GM10248 (cell line): ENCODE results near the gene CCDC92B.

Source experiments
- CTCF ChIA-PET: fragments of 300-600 bp; sonication (Branson Sonifier 250); formaldehyde crosslinking; extraction: SDS; loops from one replicate; lab custom pipeline; 2021; ENCODE audit warnings: antibody characterized with exemption; lab: Yijun Ruan, JAX
- POLR2A ChIA-PET: fragments of 350-650 bp; sonication (Branson Sonifier 250); formaldehyde crosslinking; extraction: SDS; loops from one replicate; lab custom pipeline; 2020; ENCODE audit warnings: antibody characterized with exemption; lab: Yijun Ruan, JAX
- DNase-seq: peaks from one replicate; pipeline ENCODE4 v3.0.0; 2012; ENCODE audit errors: extremely low spot score
- TF ChIP-seq, protein P1 (sequence below): IDR thresholded peaks from 2 replicates; pipeline ENCODE4 v1.5.1; 2012; ENCODE audit warnings: mild to moderate bottlenecking, low read depth; ENCODE audit errors: extremely low read depth, missing control alignments, control extremely low read depth

CCDC92B gene

DNA sequence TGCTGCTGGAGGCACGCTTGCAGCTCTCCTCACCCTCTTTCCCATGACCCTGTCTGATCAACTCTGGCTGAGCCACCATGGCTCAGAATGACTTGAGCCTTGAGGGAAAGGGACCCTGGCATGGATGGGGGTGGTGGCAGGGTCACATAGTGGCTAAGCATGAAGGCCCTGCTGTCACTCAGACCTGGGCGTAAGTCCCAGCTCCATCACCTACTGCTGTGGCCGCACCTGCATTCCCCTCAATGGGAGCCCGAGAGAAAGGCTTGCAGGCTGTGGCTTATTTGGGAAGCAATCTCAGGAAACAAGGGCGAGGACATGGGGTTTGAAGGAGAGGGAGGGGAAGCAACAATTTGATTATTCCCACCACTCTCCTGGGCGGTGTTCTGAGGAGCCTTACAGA lies 29.0 kb upstream of the CCDC92B start:
- TF ChIP-seq, protein P1, sequence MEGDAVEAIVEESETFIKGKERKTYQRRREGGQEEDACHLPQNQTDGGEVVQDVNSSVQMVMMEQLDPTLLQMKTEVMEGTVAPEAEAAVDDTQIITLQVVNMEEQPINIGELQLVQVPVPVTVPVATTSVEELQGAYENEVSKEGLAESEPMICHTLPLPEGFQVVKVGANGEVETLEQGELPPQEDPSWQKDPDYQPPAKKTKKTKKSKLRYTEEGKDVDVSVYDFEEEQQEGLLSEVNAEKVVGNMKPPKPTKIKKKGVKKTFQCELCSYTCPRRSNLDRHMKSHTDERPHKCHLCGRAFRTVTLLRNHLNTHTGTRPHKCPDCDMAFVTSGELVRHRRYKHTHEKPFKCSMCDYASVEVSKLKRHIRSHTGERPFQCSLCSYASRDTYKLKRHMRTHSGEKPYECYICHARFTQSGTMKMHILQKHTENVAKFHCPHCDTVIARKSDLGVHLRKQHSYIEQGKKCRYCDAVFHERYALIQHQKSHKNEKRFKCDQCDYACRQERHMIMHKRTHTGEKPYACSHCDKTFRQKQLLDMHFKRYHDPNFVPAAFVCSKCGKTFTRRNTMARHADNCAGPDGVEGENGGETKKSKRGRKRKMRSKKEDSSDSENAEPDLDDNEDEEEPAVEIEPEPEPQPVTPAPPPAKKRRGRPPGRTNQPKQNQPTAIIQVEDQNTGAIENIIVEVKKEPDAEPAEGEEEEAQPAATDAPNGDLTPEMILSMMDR: no peak
- ChIA-PET CTCF (no interaction called here), POLR2A (no interaction called here)
- no peak for DNase-seq

DNA sequence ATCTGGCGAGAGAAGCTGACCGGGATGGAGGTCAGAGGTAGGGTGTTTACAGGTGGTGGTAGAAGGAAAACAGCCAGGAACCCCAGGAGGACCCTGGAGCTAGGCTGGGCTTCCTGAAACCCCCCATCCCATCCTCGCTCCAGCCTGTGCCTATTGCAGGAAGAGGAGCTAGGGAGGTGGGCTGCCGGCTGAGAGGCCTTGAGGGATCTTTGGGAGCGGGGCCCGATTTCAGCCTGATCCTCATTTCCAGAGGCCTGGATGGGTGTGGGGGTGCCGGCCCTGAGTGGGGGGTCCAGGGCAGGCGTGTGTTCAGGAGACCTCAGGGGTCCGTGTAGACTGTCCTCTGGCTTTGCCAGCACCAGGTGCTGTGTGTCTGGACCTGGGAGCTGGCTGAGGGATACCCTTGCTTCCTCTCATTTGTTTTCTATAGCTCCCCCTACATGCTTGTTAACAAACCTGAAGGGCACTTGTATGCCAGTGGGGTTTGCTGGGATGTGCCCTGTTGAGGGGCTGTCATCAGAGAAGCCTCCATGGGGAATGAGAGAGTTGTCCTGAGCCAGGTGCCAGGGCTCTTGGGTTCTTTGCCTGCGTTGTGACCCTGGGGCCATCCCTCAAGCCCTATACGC lies 27.9 kb upstream of the CCDC92B start:
- TF ChIP-seq, protein P1: no peak
- CTCF ChIA-PET: no interaction called here
- DNase-seq: no peak
- POLR2A ChIA-PET: no interaction called here

DNA sequence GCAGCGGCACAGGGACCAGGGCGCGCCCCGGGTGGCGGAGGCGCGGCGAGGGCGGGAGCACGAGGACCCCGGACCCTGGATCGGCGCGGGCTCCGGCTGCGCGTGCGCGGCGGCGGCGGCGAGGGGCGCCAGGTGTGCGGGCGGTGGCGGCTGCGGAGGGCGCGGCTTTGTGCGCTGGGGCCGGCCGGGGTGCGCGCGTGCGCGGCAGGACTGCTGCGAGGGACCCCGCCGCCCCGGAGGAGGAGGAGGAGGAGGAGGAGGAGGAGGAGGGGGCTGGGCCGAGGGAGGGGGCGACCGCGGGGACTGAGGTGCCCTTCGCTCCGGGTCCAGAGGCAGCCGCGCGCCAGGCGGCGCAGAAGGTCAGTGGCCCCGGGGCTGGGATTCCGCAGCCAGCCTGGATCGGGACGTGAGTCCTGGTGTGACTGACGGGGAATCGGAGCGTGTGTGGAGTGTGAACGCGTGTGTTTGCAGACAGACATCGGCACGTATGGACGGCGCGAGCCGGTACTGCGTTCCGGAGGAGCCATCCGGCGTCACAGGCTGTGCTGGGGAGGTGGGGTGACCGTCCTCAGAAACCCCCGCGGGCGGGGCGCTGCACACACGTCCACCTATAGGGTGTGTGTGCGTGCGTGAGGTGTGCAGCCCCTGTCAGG lies 27.3 kb upstream of the CCDC92B start:
- DNase-seq: no peak
- ChIA-PET POLR2A (no interaction called here), CTCF (no interaction called here)
- TF ChIP-seq, protein P1: no peak

DNA sequence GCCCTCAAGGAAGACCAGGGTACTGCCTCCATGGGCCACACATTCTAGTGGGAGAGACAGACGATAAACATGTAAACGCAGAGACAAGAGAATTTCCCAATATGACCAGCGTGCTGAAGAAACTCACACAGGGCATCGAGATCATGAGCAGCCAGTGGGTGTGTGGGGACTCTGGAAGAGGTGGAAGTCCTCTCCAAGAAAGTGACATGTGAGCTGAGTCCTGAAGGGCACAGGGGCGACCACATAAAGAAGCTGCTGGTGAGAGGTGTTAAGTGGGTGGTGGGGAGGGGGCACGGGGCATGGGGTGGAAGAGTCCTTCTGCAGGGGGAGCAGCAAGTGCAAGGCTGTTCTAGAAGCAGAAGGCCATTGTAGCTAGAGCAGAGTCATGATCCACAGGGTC lies 25.8 kb upstream of the CCDC92B start:
- CTCF ChIA-PET: no interaction called here
- TF ChIP-seq, protein P1: no peak
- POLR2A ChIA-PET: no interaction called here
- DNase-seq: no peak

DNA sequence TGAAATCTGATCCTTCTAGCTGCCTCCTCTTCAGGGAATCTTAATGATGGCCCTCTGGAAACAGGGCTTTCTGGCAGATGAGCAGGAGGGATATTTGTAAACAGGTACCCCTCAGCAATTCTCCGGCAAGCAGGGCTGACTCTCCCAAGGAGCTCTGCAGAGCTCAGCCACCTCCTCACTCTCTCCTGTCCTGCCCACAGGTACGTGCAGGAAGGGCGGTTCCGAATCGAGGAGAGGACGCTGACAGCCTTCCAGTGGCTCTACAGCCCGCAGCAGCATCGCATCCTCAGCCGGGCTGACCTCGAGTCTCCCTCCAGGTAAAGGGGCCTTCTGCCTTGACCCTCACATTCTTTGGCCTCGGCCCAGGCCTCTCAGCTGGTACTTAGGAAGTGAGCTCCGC lies 20.7 kb upstream of the CCDC92B start:
- CTCF ChIA-PET: no interaction called here
- TF ChIP-seq, protein P1: no peak
- DNase-seq: no peak
- POLR2A ChIA-PET: no interaction called here

DNA sequence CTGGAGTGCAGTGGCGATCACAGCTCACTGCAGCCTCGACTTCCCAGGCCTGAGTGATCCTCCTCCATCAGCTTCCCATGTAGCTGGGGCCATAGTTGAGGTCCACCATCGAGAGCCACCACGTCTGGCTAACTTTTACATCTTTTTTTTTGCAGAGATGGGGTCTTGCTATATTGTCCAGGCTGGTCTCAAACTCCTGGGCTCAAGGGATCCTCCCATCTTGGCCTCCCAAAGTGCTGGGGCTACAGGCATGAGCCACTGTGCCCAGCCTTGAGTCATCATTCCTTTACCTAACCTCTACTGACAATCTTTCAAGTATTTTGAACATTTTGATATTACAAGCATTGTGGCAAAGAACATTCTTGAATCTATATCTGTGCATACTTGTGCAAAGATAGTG lies 9.4 kb upstream of the CCDC92B start:
- TF ChIP-seq, protein P1: no peak
- no peak for DNase-seq
- CTCF ChIA-PET: no interaction called here
- POLR2A ChIA-PET: no interaction called here
